Activated CD8-positive, alpha-beta T cell treated with anti-CD3 and anti-CD28 coated beads for 36 hours (primary cell): ENCODE results near the gene GPANK1. TPM values are rescaled to one million over a fixed set of nuclear protein-coding genes. Genes with fewer than 3 reads are reported as not detected.
A peak's percentile ranks its signal among the peaks of the same experiment; 100 is the strongest.

Experiments used
- ATAC-seq: fragments of 200-7000 bp; cut with Tn5 transposase; one replicate; pipeline ENCODE4 v1.10.0; 2021; ENCODE audit warnings: mild to moderate bottlenecking, moderate library complexity
- CTCF ChIA-PET: fragments of 350-600 bp; sonication (Branson Sonifier 250); formaldehyde crosslinking; loops from one replicate; lab custom pipeline; 2021; ENCODE audit warnings: antibody characterized with exemption; lab: Charles Lee
- POLR2A ChIA-PET: fragments of 350-600 bp; sonication (Branson Sonifier 250); formaldehyde crosslinking; loops from one replicate; lab custom pipeline; 2021; ENCODE audit warnings: antibody characterized with exemption; lab: Charles Lee
- DNase-seq: peaks from one replicate; pipeline ENCODE4 v3.0.0-alpha.2; 2020
- H3K27ac Mint-ChIP-seq: one replicate; pipeline ENCODE4 v1.8.0; 2021; ENCODE audit warnings: mild to moderate bottlenecking, mixed read lengths
- H3K27me3 Mint-ChIP-seq: one replicate; pipeline ENCODE4 v1.8.0; 2021; ENCODE audit warnings: mixed read lengths
- H3K36me3 Mint-ChIP-seq: one replicate; pipeline ENCODE4 v1.8.0; 2021; ENCODE audit warnings: low read depth, mixed read lengths
- H3K4me1 Mint-ChIP-seq: one replicate; pipeline ENCODE4 v1.8.0; 2021; ENCODE audit warnings: low read depth, mixed read lengths
- H3K4me3 Mint-ChIP-seq: one replicate; pipeline ENCODE4 v1.8.0; 2021; ENCODE audit warnings: mild to moderate bottlenecking, moderate library complexity, mixed read lengths
- H3K9me3 Mint-ChIP-seq: one replicate; pipeline ENCODE4 v1.8.0; 2021; ENCODE audit warnings: mixed read lengths
- CTCF ChIP-seq: fragments of 200-600 bp; IDR thresholded peaks from one replicate; pipeline ENCODE4 v1.8.0; 2022; ENCODE audit warnings: antibody characterized with exemption, mild to moderate bottlenecking
- intact Hi-C: fragments of 100-400 bp; cut with micrococcal nuclease; formaldehyde crosslinking; loops from one replicate; pipeline ENCODE4 v1.10.0; 2022
- microRNA-seq: library from miRNA; unstranded; fragments of <30 nt; microRNA quantifications from one replicate; pipeline ENCODE4 v1.2.0, GENCODE V29; 2022; ENCODE audit warnings: borderline microRNAs expressed, borderline replicate concordance
- total RNA-seq, 2 experiments: library from RNA; stranded (reverse); gene quantifications; one replicate each; pipeline ENCODE4 v1.2.3, GENCODE V29; 2021

The GPANK1 gene
- total RNA-seq, 2 experiments from 2014 or later: 29.4 to 30.9 TPM

GRCh38 chr6:31617010-31617409 lies 47.8 kb downstream of the GPANK1 start:
- Mint-ChIP-seq H3K9me3 (no peaks in the 10 kb centered on the region), H3K4me1 (peaks cover 48% of the 10 kb centered on the region), H3K27ac (peak overlapping the region; percentile 96), H3K4me3 (peak overlapping the region; percentile 95), H3K36me3 (peaks cover 40% of the 10 kb centered on the region), H3K27me3 (no peaks in the 10 kb centered on the region)
- ChIA-PET POLR2A (interaction anchor here (0.7 to 5.1 kb wide), 10 partner anchors 10 to 75 kb away, joined by 3 to 18 read pairs (median 4); partner anchors contain the start of genes CSNK2B and DDX39B), CTCF (interaction anchor here (0.8 to 11.2 kb wide), 8 partner anchors 22 to 124 kb away, joined by 3 to 132 read pairs (median 5); partner anchors contain the start of genes ATP6V1G2, LST1, NCR3 and TNF)
- DNase-seq: no peak
- intact Hi-C loops: no loop called here
- TF ChIP-seq CTCF: no peak
- ATAC-seq: no peak

DNA sequence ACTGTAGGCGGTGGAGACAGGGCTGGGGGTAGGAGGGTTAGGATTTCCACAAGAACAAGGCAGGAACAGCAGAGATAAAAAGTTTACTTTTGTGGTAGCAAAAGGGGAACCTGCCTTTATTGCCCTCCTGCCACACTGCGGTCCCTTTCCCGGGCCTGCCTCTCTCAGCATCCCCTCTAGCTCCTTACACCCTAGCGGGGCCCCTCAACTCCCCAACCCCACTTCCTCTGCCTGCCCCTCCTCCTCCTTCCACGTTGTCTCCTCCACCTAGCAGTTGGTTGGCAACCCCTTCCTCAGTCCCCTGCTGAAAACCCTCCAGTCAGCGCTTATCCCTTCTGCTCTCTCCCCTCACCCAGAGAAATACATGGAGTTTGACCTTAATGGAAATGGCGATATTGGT lies 49.0 kb downstream of the GPANK1 start:
- ChIA-PET POLR2A (interaction anchor here (0.9 to 5.1 kb wide), 6 partner anchors 17 to 191 kb away, joined by 3 to 18 read pairs (median 3); partner anchors contain the start of genes BAG6, LSM2 and MICB), CTCF (interaction anchor here (1.0 to 11.2 kb wide), 5 partner anchors 20 to 121 kb away, joined by 3 to 132 read pairs (median 5); partner anchors contain the start of genes NCR3 and TNF)
- H3K4me1 Mint-ChIP-seq: peaks cover 41% of the 10 kb centered on the region
- intact Hi-C loops: no loop called here
- H3K27me3 Mint-ChIP-seq: no peaks in the 10 kb centered on the region
- peak overlapping the region; percentile 95 for H3K4me3 Mint-ChIP-seq
- ATAC-seq (no peak), DNase-seq (peak; percentile 64)
- no peaks in the 10 kb centered on the region for H3K9me3 Mint-ChIP-seq
- H3K27ac Mint-ChIP-seq: peak overlapping the region; percentile 96
- peaks cover 28% of the 10 kb centered on the region for H3K36me3 Mint-ChIP-seq
- TF ChIP-seq CTCF: no peak

DNA sequence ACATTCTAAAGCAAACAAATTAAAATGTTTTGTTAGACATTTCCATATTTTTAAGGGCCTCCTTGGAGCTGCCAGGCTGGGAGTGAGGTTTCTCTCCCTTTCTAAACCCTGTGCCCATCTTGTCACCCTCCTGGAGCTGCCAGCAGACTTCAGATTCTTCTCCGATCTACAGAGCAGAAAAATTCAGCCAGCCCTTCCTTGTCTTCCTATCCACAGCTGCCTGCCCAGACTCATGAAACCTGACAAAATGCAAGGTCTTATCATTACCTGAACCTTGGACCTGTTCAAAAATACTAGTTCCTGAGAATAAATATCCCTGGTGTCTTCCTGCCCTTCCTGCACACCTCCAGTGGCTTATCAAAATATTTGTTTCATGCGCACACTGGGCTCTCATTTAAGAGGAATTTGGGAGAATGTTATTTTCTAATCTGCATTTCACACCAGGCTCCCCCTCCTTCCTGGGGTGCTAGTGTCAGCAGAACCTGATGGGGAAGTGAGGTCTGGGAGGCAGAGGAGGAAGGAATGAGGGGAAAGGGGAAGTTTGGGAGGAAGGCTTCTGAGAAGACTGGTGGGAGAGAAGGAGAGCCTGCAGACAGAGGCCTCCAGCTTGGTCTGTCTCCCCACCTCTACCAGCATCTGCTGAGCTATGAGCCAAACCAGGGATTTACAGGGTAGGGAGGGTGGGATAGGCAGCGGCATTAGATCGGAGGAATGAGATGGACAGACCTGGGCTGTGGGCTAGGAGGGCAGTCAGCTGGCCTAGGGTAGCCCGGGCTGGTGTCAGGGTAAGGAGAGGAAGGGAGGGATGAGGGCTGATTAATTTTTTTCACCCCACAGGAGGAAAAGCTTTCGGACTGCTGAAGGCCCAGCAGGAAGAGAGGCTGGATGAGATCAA lies 49.9 kb downstream of the GPANK1 start, which contains the start of gene AIF1:
Gene AIF1 (plus strand): TSS at position 551 of the 895 bp plus-strand sequence. CDS start 96 bp downstream, at position 647.
- H3K9me3 Mint-ChIP-seq: no peaks in the 10 kb centered on the region
- no peak for TF ChIP-seq CTCF
- ChIA-PET POLR2A (interaction anchor here (0.7 to 5.1 kb wide), 8 partner anchors 16 to 192 kb away, joined by 3 to 18 read pairs (median 3); partner anchors contain the start of genes BAG6, LSM2 and MICB), CTCF (interaction anchor here (0.9 to 11.2 kb wide), 5 partner anchors 19 to 69 kb away, joined by 3 to 132 read pairs (median 5); partner anchors contain the start of genes ATP6V1G2, NCR3 and TNF)
- H3K4me3 Mint-ChIP-seq: peak within 1 kb of the TSS; percentile 95
- peaks cover 43% of the 10 kb centered on the region for H3K4me1 Mint-ChIP-seq
- peak within 1 kb of the TSS; percentile 96 for H3K27ac Mint-ChIP-seq
- DNase-seq (no peak), ATAC-seq (no peak)
- intact Hi-C loops: no loop called here
- H3K36me3 Mint-ChIP-seq: peaks cover 28% of the 10 kb centered on the region
- H3K27me3 Mint-ChIP-seq: no peaks in the 10 kb centered on the region

GRCh38 chr6:31614075-31614619 lies 50.6 kb downstream of the GPANK1 start:
- H3K4me1 Mint-ChIP-seq: peaks cover 39% of the 10 kb centered on the region
- ChIA-PET POLR2A (interaction anchor here (0.7 to 2.9 kb wide), 3 partner anchors 15 to 73 kb away, joined by 3 to 9 read pairs (median 3); no protein-coding TSS in a partner anchor), CTCF (interaction anchor here (0.9 to 11.2 kb wide), 3 partner anchors 19 to 68 kb away, joined by 3 to 132 read pairs (median 12); partner anchors contain the start of genes ATP6V1G2 and NCR3)
- no peaks in the 10 kb centered on the region for H3K27me3 Mint-ChIP-seq
- ATAC-seq (no peak), DNase-seq (no peak)
- H3K36me3 Mint-ChIP-seq: peaks cover 22% of the 10 kb centered on the region
- intact Hi-C loops: no loop called here
- no peak overlapping the region for H3K27ac Mint-ChIP-seq
- H3K4me3 Mint-ChIP-seq: no peak overlapping the region
- TF ChIP-seq CTCF: no peak
- no peaks in the 10 kb centered on the region for H3K9me3 Mint-ChIP-seq

Small RNAs within 50 kb of the gene (microRNA-seq; reads per million reads assigned to microRNA genes)
- gene MIR4646 (not detected), gene MIR6832 (not detected)

Other genes with a start within 250 kb of the GPANK1 start
- gene MICB, start 166.9 kb downstream of the GPANK1 start, total RNA-seq: 10 to 100 TPM; 17.0 to 17.7 TPM
- gene MCCD1, start 136.0 kb downstream of the GPANK1 start, total RNA-seq: not detected
- gene DDX39B, start 123.0 kb downstream of the GPANK1 start, total RNA-seq: 100 to 1,000 TPM; 568 to 572 TPM
- 1 to 10 TPM in 1 of 2 experiments, under 1 TPM in 1; 0.86 to 1.1 TPM for gene ATP6V1G2, start 118.4 kb downstream of the GPANK1 start, total RNA-seq
- 10 to 100 TPM; 11.3 to 13.0 TPM for gene NFKBIL1, start 117.4 kb downstream of the GPANK1 start, total RNA-seq
- 100 to 1,000 TPM; 713 to 724 TPM for gene LTA, start 92.7 kb downstream of the GPANK1 start, total RNA-seq
- gene TNF, start 89.4 kb downstream of the GPANK1 start, total RNA-seq: 10 to 100 TPM; 89.2 to 92.5 TPM
- gene LTB, start 82.6 kb downstream of the GPANK1 start, total RNA-seq: 100 to 1,000 TPM; 368 to 375 TPM
- gene LST1, start 78.7 kb downstream of the GPANK1 start, total RNA-seq: 10 to 100 TPM; 40.4 to 43.6 TPM
- gene NCR3, start 72.0 kb downstream of the GPANK1 start, total RNA-seq: 10 to 100 TPM; 60.1 to 60.3 TPM
- gene AIF1, start 49.8 kb downstream of the GPANK1 start, total RNA-seq: 100 to 1,000 TPM; 240 to 253 TPM
- gene PRRC2A, start 44.3 kb downstream of the GPANK1 start, total RNA-seq: 100 to 1,000 TPM; 257 to 262 TPM
- gene BAG6, start 12.3 kb downstream of the GPANK1 start, total RNA-seq: 100 to 1,000 TPM; 303 to 318 TPM
- gene APOM, start 9.1 kb downstream of the GPANK1 start, total RNA-seq: 1 to 10 TPM; 4.4 to 4.9 TPM
- gene C6orf47, start 4.2 kb downstream of the GPANK1 start, total RNA-seq: 10 to 100 TPM; 11.4 to 11.7 TPM
- 100 to 1,000 TPM; 241 to 247 TPM for gene CSNK2B, start 1.1 kb upstream of the GPANK1 start, total RNA-seq
- gene LY6G5B, start 5.0 kb upstream of the GPANK1 start, total RNA-seq: 10 to 100 TPM; 14.7 to 16.1 TPM
- 1 to 10 TPM; 1.6 to 2.3 TPM for gene LY6G5C, start 16.1 kb upstream of the GPANK1 start, total RNA-seq
- gene ABHD16A, start 38.3 kb upstream of the GPANK1 start, total RNA-seq: 10 to 100 TPM; 23.7 to 24.3 TPM
- not detected for gene LY6G6F, start 41.9 kb upstream of the GPANK1 start, total RNA-seq
- gene LY6G6D, start 50.4 kb upstream of the GPANK1 start, total RNA-seq: not detected
- not detected for gene LY6G6C, start 56.7 kb upstream of the GPANK1 start, total RNA-seq
- gene MPIG6B, start 58.4 kb upstream of the GPANK1 start, total RNA-seq: under 1 TPM; 0.65 to 0.81 TPM
- 1 to 10 TPM; 6.3 to 6.9 TPM for gene DDAH2, start 64.3 kb upstream of the GPANK1 start, total RNA-seq
- 100 to 1,000 TPM; 334 to 346 TPM for gene CLIC1, start 71.5 kb upstream of the GPANK1 start, total RNA-seq
- 100 to 1,000 TPM in 1 of 2 experiments, 10 to 100 TPM in 1; 96.9 to 105 TPM for gene MSH5, start 75.0 kb upstream of the GPANK1 start, total RNA-seq
- 10 to 100 TPM; 13.6 to 18.7 TPM for gene SAPCD1, start 97.7 kb upstream of the GPANK1 start, total RNA-seq
- 1 to 10 TPM; 1.6 TPM for gene VWA7, start 112.3 kb upstream of the GPANK1 start, total RNA-seq
- 100 to 1,000 TPM; 150 to 153 TPM for gene VARS1, start 130.8 kb upstream of the GPANK1 start, total RNA-seq
- 100 to 1,000 TPM; 117 to 120 TPM for gene LSM2, start 142.0 kb upstream of the GPANK1 start, total RNA-seq
- 1 to 10 TPM; 1.7 to 2.0 TPM for gene HSPA1L, start 150.3 kb upstream of the GPANK1 start, total RNA-seq
- gene HSPA1A, start 150.5 kb upstream of the GPANK1 start, total RNA-seq: 10 to 100 TPM; 36.6 to 37.8 TPM
- 10 to 100 TPM; 50.4 to 50.8 TPM for gene HSPA1B, start 162.7 kb upstream of the GPANK1 start, total RNA-seq
- 1 to 10 TPM; 8.7 to 9.8 TPM for gene NEU1, start 197.8 kb upstream of the GPANK1 start, total RNA-seq
- gene SLC44A4, start 214.0 kb upstream of the GPANK1 start, total RNA-seq: not detected
- 10 to 100 TPM; 55.4 to 56.8 TPM for gene EHMT2, start 232.7 kb upstream of the GPANK1 start, total RNA-seq
- gene ZBTB12, start 237.1 kb upstream of the GPANK1 start, total RNA-seq: 1 to 10 TPM; 1.8 to 2.1 TPM